ENCODE data around the gene RAD50.
"Not testable (repeated sequence)": the region's sequence is repeated elsewhere in the genome, so short reads cannot be mapped to it uniquely, and the experiment has no call there.

The RAD50 gene

GRCh38 chr5:132557478-132558172 is 848 bp downstream of the RAD50 start:
- DNase-seq (ENCODE audit: low spot score), result peak; percentile 49
- TF ChIP-seq CTCF (IDR thresholded peaks at IDR 0.05; ENCODE audit: borderline replicate concordance, control extremely low read depth, extremely low read depth, insufficient read depth, missing control alignments), result no peak
- in situ Hi-C loops (cut with MboI; ENCODE audit: low sequenced_read_pairs, unreplicated experiment), result no loop called here

GRCh38 chr5:132559383-132560060 is 2.7 kb downstream of the RAD50 start:
- no peak for DNase-seq (ENCODE audit: low spot score)
- in situ Hi-C loops (cut with MboI; ENCODE audit: low sequenced_read_pairs, unreplicated experiment), result no loop called here
- TF ChIP-seq CTCF (IDR thresholded peaks at IDR 0.05; ENCODE audit: borderline replicate concordance, control extremely low read depth, extremely low read depth, insufficient read depth, missing control alignments), result no peak

GRCh38 chr5:132561601-132562000 is 4.8 kb downstream of the RAD50 start:
- no peak for TF ChIP-seq CTCF (IDR thresholded peaks at IDR 0.05; ENCODE audit: borderline replicate concordance, control extremely low read depth, extremely low read depth, insufficient read depth, missing control alignments)
- no peak for DNase-seq (ENCODE audit: low spot score)
- in situ Hi-C loops (cut with MboI; ENCODE audit: low sequenced_read_pairs, unreplicated experiment), result no loop called here

- in situ Hi-C loops (cut with MboI; ENCODE audit: low sequenced_read_pairs, unreplicated experiment); DNase-seq (ENCODE audit: low spot score): not testable (repeated sequence)
Observed at GRCh38 chr5:132564555-132564954, 7.8 kb downstream of the RAD50 start.

- no peak for TF ChIP-seq CTCF (IDR thresholded peaks at IDR 0.05; ENCODE audit: borderline replicate concordance, control extremely low read depth, extremely low read depth, insufficient read depth, missing control alignments)
- no peak for DNase-seq (ENCODE audit: low spot score)
- in situ Hi-C loops (cut with MboI; ENCODE audit: low sequenced_read_pairs, unreplicated experiment), result no loop called here
Observed at GRCh38 chr5:132566657-132567056, 9.9 kb downstream of the RAD50 start.

GRCh38 chr5:132576123-132576522 is 19.3 kb downstream of the RAD50 start:
- in situ Hi-C loops (cut with MboI; ENCODE audit: low sequenced_read_pairs, unreplicated experiment), result no loop called here
- DNase-seq (ENCODE audit: low spot score), result no peak
- TF ChIP-seq CTCF (IDR thresholded peaks at IDR 0.05; ENCODE audit: borderline replicate concordance, control extremely low read depth, extremely low read depth, insufficient read depth, missing control alignments), result no peak

GRCh38 chr5:132584560-132584959 is 27.8 kb downstream of the RAD50 start:
- DNase-seq (ENCODE audit: low spot score), result not testable (repeated sequence)

More at GRCh38 chr5:132584560-132584959, 27.8 kb downstream of the RAD50 start:
- in situ Hi-C loops (cut with MboI; ENCODE audit: low sequenced_read_pairs, unreplicated experiment), result not testable (repeated sequence)
